PC-3 (cell line): ENCODE measurements around the gene RREB1. TPM values are rescaled to one million over a fixed set of nuclear protein-coding genes. Genes with fewer than 3 reads are reported as not detected.
A peak's percentile ranks its signal among the peaks of the same experiment; 100 is the strongest.

Experiments used
- ATAC-seq: fragments of 200-7000 bp; cut with Tn5 transposase; 2 replicates; pipeline ENCODE4 v1.9.1; 2020; ENCODE audit warnings: mild to moderate bottlenecking, moderate library complexity
- BruUV-seq: library from RNA; stranded (reverse); fragments of 400-500 nt; replicated peaks from 2 replicates; lab custom pipeline; 2021; lab: Mats Ljungman, UMichigan
- CTCF ChIA-PET: fragments of 300-600 bp; sonication (Branson Sonifier 250); formaldehyde crosslinking; loops from one replicate; lab custom pipeline; 2022; ENCODE audit warnings: antibody characterized with exemption; lab: Charles Lee
- POLR2A ChIA-PET: fragments of 300-600 bp; sonication (Branson Sonifier 250); formaldehyde crosslinking; loops from one replicate; lab custom pipeline; 2022; ENCODE audit warnings: antibody characterized with exemption; ENCODE audit not compliant: unreplicated experiment; lab: Charles Lee
- DNase-seq: peaks from one replicate; pipeline ENCODE4 v3.0.0-alpha.2; 2015
- H2AFZ ChIP-seq: fragments of 300-600 bp; sonication (generic); 2 replicates; pipeline ENCODE4 v1.6.0; 2016; ENCODE audit warnings: antibody characterized with exemption, low read length
- H3F3A ChIP-seq: fragments of 300-600 bp; sonication (generic); one replicate; pipeline ENCODE4 v1.6.0; 2017; ENCODE audit warnings: antibody characterized with exemption, low read length, control low read depth, mild to moderate bottlenecking; ENCODE audit not compliant: unreplicated experiment
- H3K27ac ChIP-seq: fragments of 300-600 bp; sonication (generic); 2 replicates; pipeline ENCODE4 v1.5.1; 2016; ENCODE audit warnings: mild to moderate bottlenecking, low read length
- H3K27me3 ChIP-seq: fragments of 300-600 bp; sonication (generic); 2 replicates; pipeline ENCODE4 v1.6.1; 2016; ENCODE audit warnings: low read length, mixed read lengths
- H3K36me3 ChIP-seq: fragments of 300-600 bp; sonication (generic); 2 replicates; pipeline ENCODE4 v1.6.1; 2016; ENCODE audit warnings: low read depth, mixed run types, low read length, mixed read lengths
- H3K4me1 ChIP-seq: fragments of 300-600 bp; sonication (generic); 2 replicates; pipeline ENCODE4 v1.5.1; 2016; ENCODE audit warnings: low read length; ENCODE audit not compliant: insufficient read depth
- H3K4me2 ChIP-seq: fragments of 300-600 bp; sonication (generic); 2 replicates; pipeline ENCODE4 v1.6.0; 2016; ENCODE audit warnings: low read length
- H3K4me3 ChIP-seq: fragments of 300-600 bp; sonication (generic); 2 replicates; pipeline ENCODE4 v1.5.1; 2016; ENCODE audit warnings: mild to moderate bottlenecking, low read length, mixed read lengths
- H3K79me2 ChIP-seq: fragments of 300-600 bp; sonication (generic); 2 replicates; pipeline ENCODE4 v1.6.1; 2017; ENCODE audit warnings: low read length, mixed read lengths
- H3K9ac ChIP-seq: fragments of 300-600 bp; sonication (generic); 2 replicates; pipeline ENCODE4 v1.6.0; 2016; ENCODE audit warnings: mild to moderate bottlenecking, low read length
- H3K9me2 ChIP-seq: fragments of 300-600 bp; sonication (generic); replicated peaks from 2 replicates; pipeline ENCODE4 v1.6.1; 2016; ENCODE audit warnings: mixed run types, low read length, mixed read lengths
- H3K9me3 ChIP-seq: fragments of 300-600 bp; sonication (generic); 2 replicates; pipeline ENCODE4 v1.6.1; 2016; ENCODE audit warnings: low read length, mixed read lengths
- H4K20me1 ChIP-seq: fragments of 300-600 bp; sonication (generic); 2 replicates; pipeline ENCODE4 v1.6.1; 2016; ENCODE audit warnings: low read length, mixed read lengths
- EZH2 ChIP-seq: fragments of 300-600 bp; sonication (generic); IDR thresholded peaks from one replicate; pipeline ENCODE4 v1.6.1; 2017; ENCODE audit warnings: antibody characterized with exemption, mild to moderate bottlenecking, low read length; ENCODE audit not compliant: unreplicated experiment
- EZH2phosphoT487 ChIP-seq: fragments of 300-600 bp; sonication (generic); IDR thresholded peaks from 2 replicates; pipeline ENCODE4 v1.6.1; 2018; ENCODE audit warnings: mild to moderate bottlenecking, antibody characterized with exemption, low read length, borderline replicate concordance
- intact Hi-C: fragments of 100-400 bp; cut with micrococcal nuclease; formaldehyde crosslinking; loops from 2 replicates; pipeline ENCODE4 v1.9.0; 2023
- total RNA-seq: library from RNA; depleted of rRNA; stranded (reverse); fragments of >200 nt; gene quantifications from 2 replicates; pipeline ENCODE4 v1.2.3, GENCODE V29; 2014
- TF ChIP-seq, protein P1 (sequence below): fragments of 300-600 bp; sonication (generic); conservative IDR thresholded peaks from 2 replicates; pipeline ENCODE4 v1.5.1; 2017; ENCODE audit warnings: antibody characterized with exemption, low read depth, mild to moderate bottlenecking, low read length

RREB1 gene
- total RNA-seq, 1 experiment from 2014 or later = 26.0 TPM

DNA sequence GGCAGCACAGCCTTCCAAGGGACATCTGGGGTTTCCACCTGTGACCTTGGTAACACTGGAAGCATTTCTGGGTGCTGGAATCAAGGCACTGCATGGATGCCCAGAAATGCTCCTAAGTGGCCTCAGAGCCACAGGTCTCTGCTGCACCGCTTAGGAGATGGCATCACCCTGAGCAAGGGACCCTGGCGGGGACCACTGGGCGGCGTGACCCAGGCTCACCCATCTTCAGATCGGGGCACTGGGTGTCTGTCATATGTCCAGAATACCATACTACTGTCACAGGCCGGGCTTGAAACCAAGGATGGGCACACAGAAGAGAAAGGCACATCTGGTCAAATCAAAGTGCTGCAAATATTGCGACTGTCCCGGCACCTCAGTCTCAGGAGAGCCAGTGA, 159.3 kb downstream of the RREB1 start:
- POLR2A ChIA-PET = no interaction called here
- no peak for ATAC-seq

DNA sequence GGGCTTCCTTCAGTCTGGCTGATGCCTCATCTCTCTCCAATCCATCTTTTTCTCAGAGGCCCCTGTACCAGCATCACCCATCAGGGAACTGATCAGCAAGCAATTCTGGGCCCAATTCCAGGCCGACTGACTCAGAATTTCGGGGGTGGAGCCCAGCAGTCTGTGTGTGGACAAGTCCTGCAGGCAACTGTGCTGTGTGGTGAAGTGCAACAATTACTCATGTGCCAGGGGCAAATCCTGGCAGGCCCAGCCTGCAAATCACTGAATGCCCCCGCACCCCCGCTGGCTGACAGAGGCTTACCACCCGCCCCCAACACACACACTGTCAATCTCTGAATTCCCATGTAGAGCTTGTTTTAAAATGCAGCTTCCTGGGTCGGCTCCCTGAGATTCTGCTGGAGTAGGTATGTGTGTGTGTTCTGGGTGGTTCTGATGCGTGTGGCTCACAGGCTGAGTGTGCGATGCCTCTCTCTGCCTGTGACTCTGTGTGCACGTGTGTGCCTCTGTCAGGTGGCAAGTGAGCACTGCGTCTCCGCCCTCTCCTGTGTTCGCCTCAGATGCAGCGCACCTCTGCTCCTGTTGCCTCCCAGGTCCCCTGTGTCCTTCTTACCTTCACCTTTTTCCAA, 159.8 kb downstream of the RREB1 start:
- Histone ChIP-seq H3K79me2 (no peaks in the 10 kb centered on the region), H3K9ac (peak overlapping the region; percentile 20; the same call in 1 of the 2 replicates), H3K9me3 (no peaks in the 10 kb centered on the region), H4K20me1 (no peaks in the 10 kb centered on the region), H3F3A (no peaks in the 10 kb centered on the region), H3K4me1 (peaks cover 14% of the 10 kb centered on the region), H3K4me3 (peak overlapping the region; percentile 30; the same call in 1 of the 2 replicates), H3K27me3 (no peaks in the 10 kb centered on the region), H2AFZ (peak overlapping the region; percentile 72), H3K9me2 (no peaks in the 10 kb centered on the region), H3K4me2 (peak overlapping the region; percentile 74), H3K36me3 (no peaks in the 10 kb centered on the region), H3K27ac (peak overlapping the region; percentile 69)
- TF ChIP-seq EZH2 = no peak
- no peak for TF ChIP-seq EZH2phosphoT487
- TF ChIP-seq, protein P1, sequence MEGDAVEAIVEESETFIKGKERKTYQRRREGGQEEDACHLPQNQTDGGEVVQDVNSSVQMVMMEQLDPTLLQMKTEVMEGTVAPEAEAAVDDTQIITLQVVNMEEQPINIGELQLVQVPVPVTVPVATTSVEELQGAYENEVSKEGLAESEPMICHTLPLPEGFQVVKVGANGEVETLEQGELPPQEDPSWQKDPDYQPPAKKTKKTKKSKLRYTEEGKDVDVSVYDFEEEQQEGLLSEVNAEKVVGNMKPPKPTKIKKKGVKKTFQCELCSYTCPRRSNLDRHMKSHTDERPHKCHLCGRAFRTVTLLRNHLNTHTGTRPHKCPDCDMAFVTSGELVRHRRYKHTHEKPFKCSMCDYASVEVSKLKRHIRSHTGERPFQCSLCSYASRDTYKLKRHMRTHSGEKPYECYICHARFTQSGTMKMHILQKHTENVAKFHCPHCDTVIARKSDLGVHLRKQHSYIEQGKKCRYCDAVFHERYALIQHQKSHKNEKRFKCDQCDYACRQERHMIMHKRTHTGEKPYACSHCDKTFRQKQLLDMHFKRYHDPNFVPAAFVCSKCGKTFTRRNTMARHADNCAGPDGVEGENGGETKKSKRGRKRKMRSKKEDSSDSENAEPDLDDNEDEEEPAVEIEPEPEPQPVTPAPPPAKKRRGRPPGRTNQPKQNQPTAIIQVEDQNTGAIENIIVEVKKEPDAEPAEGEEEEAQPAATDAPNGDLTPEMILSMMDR = no peak
- ATAC-seq = peak; percentile 98
- intact Hi-C loops = no loop called here
- ChIA-PET POLR2A (no interaction called here), CTCF (interaction anchor here (0.7 to 1.0 kb wide), 2 partner anchors 313 to 581 kb away, joined by 3 read pairs; no protein-coding TSS in a partner anchor)
- no TSS peak for BruUV-seq
- peak; percentile 99 for DNase-seq

More for the DNA sequence above, 159.3 kb downstream of the RREB1 start:
- H3K4me1 ChIP-seq = peaks cover 16% of the 10 kb centered on the region
- no peak overlapping the region for H3K9ac ChIP-seq
- no peak for DNase-seq
- BruUV-seq = no TSS peak
- H4K20me1 ChIP-seq = no peaks in the 10 kb centered on the region
- no peaks in the 10 kb centered on the region for H3K9me2 ChIP-seq
- H3K4me2 ChIP-seq = no peak overlapping the region
- H3K79me2 ChIP-seq = no peaks in the 10 kb centered on the region
- intact Hi-C loops = no loop called here
- no peak overlapping the region for H3K27ac ChIP-seq
- H3K27me3 ChIP-seq = no peaks in the 10 kb centered on the region
- H3F3A ChIP-seq = no peaks in the 10 kb centered on the region
- H3K36me3 ChIP-seq = no peaks in the 10 kb centered on the region
- H2AFZ ChIP-seq = no peak overlapping the region
- H3K4me3 ChIP-seq = no peak overlapping the region
- H3K9me3 ChIP-seq = no peaks in the 10 kb centered on the region
- no peak for TF ChIP-seq EZH2phosphoT487
- TF ChIP-seq, protein P1 = no peak
- TF ChIP-seq EZH2 = no peak
- CTCF ChIA-PET = interaction anchor here (1.0 kb wide), 1 partner anchor 313 kb away, joined by 3 read pairs; no protein-coding TSS in a partner anchor

DNA sequence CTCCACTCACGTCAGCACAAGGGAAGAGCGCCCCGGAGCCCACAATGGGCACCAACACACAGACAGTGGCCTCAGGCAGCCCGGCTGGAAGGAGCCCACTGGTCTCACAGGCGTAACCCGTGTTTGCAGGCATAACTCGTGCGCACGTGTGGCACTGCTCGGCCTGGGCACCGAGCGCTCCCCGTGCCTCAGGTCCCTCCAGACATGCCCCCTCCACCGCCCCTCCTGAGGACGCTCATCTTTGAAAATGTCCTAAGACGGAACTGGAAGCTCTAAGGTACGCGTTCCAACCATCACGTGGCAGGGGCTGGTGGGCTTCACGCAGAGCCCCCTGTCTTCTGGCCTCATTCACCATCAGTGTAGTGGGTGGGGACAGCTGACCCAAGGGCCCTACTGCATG, 160.6 kb downstream of the RREB1 start:
- peak overlapping the region; percentile 69; the same call in 1 of the 2 replicates for H3K27ac ChIP-seq
- H3K9ac ChIP-seq = no peak overlapping the region
- peak overlapping the region; percentile 74 for H3K4me2 ChIP-seq
- H3K27me3 ChIP-seq = no peaks in the 10 kb centered on the region
- H3K9me3 ChIP-seq = no peaks in the 10 kb centered on the region
- H3K36me3 ChIP-seq = no peaks in the 10 kb centered on the region
- ATAC-seq (no peak), DNase-seq (no peak)
- H3F3A ChIP-seq = no peaks in the 10 kb centered on the region
- H3K4me1 ChIP-seq = peaks cover 14% of the 10 kb centered on the region
- ChIA-PET CTCF (no interaction called here), POLR2A (no interaction called here)
- H2AFZ ChIP-seq = no peak overlapping the region
- H3K79me2 ChIP-seq = no peaks in the 10 kb centered on the region
- H3K4me3 ChIP-seq = no peak overlapping the region
- no peaks in the 10 kb centered on the region for H3K9me2 ChIP-seq
- BruUV-seq = no TSS peak
- TF ChIP-seq, protein P1 = no peak
- no peak for TF ChIP-seq EZH2
- no peak for TF ChIP-seq EZH2phosphoT487
- intact Hi-C loops = no loop called here
- no peaks in the 10 kb centered on the region for H4K20me1 ChIP-seq
